ENCODE results near the gene GREB1.

The GREB1 gene

DNA sequence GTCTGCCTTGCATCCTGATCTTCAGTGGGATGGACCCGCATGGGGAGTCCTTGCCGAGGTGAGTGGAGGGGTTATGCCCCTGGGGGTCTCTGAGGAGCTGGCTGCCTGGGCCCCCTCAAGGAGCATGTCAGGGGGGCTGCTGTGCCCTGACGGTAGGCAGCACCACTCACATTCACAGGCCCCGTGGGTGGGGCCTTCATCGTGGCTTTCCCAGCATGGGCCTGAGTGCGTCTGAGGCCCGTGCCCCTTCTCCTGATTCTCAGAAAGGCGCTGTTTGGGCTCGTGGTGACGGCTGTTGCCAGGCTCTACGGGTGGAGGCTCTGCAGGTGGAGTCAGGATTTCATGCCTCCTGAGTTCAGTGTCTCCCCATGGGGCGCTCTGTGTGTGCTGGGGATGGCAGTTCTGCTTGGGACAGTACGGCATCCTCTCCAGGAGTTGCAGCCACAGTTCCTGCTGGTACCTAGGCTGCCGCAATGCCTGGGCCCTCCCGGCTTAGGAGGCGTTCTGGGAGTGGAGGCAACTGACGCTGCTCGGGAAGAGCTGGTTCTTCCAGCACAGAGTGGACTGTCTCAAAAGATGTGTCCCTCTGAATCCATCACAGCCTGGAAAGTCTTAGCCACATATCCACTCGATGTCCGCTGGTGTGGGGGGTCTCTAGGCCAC is 78.8 kb downstream of the GREB1 start:
- no peak for DNase-seq (ENCODE audit: low read depth)

DNA sequence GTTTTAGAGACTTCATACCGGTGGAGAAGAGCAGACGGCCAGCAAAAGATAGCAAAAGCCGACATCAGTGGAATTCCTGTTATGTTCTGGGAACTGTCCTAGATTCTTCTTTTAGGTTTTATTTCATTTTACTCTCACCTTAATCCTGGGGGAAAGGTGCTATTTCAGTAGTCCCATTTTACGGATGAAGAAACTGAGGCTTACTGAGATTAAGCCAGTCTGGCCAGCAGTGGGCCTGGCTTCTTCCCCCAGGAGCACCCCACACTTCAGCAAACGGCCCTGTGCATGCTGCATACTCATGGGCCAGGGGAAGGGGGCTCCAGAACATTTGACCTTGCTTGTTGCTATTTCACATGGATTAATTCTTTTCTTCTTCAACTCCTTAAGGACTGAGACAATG is 79.5 kb downstream of the GREB1 start:
- DNase-seq (ENCODE audit: low read depth) = no peak

DNA sequence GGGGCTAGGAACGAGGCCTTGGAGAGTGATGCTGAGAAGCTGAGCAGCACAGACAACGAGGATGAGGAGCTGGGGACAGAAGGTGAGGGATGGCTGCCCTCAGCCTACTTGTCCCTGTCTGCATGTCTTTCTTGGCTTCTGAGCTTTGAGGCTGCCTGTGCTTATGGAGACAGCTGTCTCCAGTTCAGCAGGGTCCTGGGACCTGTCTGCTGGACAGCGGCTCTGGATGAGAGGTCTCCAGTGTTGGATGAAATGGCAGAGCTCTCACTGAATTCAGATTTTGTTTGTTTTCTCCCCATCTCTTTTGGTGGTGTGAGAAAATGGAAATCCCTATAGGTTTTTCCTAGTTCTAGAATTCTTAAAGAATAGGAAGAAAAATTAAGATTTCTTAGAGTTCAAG is 81.4 kb downstream of the GREB1 start:
- no peak for DNase-seq (ENCODE audit: low read depth)

DNA sequence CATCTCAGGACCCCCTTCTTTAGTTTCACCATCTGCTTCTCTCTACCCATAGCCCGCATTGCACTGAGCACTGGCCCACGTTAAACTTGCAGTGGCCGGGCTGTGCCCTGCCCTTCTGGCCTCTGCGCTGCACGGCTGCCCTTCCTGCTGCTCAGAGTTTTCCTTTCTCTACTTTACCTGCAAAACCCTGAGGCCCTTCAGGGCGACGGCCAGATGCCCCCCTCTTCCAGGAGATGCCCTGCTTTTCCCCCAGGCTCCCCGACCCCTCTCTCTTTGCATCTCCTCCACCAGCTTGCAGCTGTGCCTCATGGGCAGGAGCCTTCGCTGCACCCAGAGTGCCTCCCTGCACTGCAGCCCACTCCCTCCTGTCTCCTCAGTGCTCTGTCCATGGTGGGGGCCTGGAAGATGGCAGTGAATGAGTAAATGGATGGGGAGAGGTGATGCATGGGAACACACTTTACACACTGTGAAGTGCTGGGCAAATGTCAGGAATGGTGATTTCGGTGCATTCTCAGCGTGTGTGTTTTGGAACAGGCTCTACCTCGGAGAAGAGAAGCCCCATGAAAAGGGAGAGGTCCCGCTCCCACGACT is 82.3 kb downstream of the GREB1 start:
- DNase-seq (ENCODE audit: low read depth) = no peak

DNA sequence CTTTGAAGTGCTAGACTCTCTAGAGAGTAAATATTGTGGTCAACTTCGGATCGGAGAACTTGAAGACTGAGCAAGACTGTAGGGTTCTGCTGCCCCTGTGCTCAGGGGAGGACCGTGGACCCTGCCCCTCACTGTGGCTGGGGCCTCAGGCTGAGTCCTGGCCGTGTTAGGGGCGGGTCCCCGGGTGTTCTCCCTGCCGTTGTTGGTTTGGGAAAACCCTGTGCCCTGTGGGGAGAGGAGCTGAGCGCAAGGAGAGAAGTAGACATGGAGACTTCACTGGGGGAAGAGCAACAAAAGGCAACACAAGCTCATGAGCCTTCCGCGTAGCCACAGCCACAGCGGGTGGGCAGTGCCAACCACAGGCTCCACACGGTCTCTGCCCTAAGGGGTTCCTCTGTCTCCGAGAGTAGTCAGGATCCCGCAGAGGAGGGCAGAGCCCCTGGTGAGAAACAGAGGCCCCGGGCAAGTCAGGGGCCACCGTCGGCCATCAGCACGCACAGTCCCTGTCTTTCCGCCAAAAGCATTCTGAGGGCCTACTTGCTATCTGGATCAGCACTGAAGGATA is 83.1 kb downstream of the GREB1 start:
- DNase-seq (ENCODE audit: low read depth) = no peak

DNA sequence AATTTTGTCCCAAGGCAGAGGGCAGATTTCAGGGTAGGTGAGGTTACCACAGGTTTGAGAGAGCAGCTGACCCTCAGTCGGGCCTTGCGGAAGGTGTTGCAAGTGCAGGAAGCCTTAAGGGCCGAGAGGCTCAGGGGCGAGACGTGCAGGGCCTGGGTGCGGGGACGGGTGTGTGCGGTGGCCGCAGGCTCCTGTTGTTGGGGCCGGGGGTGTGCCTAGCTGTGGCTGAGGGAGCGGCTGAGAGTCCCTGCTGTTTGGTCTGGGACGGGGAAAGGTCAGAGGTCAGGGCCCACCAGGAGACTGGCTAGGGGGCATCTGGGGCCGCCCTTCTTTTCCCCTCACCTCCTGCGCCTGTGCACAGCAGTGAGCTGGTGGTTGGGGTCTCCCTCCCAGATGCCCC is 83.7 kb downstream of the GREB1 start:
- DNase-seq (ENCODE audit: low read depth) = no peak

DNA sequence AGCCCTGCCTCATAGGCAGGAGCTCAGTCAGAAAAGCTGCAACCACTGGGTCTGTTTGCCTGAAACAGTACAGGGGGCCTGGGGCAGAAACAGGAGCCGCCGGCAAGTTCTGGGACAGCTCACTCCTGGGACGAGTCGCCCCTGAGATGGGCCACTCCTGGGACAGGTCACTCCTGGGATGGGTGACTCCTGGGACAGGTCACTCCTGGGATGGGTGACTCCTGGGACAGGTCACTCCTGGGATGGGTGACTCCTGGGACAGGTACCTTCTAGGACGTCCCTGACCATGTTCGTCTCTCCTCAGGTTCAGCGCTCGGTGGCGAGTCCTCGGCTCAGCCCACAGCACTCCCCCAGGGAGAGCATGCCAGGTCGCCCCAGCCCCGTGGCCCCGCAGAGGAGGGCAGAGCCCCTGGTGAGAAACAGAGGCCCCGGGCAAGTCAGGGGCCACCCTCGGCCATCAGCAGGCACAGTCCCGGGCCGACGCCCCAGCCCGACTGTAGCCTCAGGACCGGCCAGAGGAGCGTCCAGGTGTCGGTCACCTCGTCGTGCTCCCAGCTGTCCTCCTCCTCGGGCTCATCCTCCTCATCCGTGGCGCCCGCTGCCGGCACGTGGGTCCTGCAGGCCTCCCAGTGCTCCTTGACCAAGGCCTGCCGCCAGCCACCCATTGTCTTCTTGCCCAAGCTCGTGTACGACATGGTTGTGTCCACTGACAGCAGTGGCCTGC is 84.3 kb downstream of the GREB1 start:
- no peak for DNase-seq (ENCODE audit: low read depth)

DNA sequence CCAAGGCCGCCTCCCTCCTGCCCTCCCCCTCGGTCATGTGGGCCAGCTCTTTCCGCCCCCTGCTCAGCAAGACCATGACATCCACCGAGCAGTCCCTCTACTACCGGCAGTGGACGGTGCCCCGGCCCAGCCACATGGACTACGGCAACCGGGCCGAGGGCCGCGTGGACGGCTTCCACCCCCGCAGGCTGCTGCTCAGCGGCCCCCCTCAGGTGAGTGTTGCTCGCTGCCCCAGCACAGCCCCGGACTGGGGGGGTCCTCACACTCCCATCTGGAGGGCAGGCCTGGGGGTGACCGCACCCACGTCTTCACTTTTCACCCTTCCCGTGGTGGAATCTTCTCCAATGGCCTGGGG is 84.8 kb downstream of the GREB1 start:
- no peak for DNase-seq (ENCODE audit: low read depth)

DNA sequence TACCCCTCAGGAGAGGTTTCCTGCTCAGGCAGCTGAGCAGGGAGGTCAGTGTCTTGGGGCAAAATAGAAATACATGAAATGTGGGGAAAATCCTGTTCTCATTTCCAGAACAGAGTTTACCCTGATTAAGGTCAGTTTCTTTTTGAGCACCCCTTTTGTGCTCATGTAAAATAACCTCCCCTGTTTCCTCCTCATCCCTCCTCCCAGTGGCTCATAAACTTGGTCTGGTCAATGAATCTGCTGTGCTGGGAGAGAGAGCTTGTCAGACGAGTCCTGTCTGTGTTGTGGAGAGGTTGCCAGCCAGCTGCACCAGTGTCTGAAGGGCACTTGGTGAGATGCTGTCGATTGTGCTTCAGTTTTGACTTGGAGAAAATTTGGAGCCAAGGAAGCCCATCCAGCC is 87.6 kb downstream of the GREB1 start:
- DNase-seq (ENCODE audit: low read depth) = no peak

DNA sequence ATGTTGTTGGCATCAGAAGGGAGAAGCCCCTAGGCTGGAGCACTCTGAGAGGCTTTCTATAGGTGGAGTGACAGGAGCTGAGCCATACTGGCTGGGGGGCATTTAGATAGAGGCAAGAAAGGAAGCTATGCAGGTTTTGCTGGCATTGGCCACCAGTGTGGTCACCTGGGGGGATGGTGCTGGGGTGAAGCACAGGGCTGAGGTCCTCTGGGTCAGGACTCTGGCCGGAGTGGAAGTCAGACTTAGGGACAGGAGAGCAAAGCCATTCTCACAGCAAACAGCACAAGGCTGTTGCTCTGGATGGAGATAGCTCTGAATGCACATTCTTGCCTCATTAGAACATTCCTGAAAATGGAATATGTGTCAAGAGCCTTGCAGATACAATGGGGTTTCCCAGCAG is 88.8 kb downstream of the GREB1 start:
- DNase-seq (ENCODE audit: low read depth) = peak; percentile 7

DNA sequence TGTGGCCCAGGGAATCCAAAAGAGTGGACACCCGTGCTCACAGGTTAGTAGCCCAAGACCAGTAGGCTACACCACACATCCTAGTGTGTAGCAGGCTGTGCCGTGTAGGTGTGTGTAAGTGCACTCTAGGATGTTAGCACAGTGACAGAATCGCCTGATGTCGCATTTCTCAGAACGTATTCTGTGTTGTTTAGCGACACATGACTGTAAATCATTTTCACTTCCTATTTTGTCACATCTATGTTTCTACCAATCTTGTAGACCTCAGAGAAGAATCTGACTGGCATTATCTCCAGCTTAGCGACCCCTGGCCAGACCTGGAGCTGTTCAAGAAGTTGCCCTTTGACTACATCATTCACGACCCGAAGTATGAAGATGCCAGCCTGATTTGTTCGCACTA is 91.0 kb downstream of the GREB1 start:
- DNase-seq (ENCODE audit: low read depth) = no peak

DNA sequence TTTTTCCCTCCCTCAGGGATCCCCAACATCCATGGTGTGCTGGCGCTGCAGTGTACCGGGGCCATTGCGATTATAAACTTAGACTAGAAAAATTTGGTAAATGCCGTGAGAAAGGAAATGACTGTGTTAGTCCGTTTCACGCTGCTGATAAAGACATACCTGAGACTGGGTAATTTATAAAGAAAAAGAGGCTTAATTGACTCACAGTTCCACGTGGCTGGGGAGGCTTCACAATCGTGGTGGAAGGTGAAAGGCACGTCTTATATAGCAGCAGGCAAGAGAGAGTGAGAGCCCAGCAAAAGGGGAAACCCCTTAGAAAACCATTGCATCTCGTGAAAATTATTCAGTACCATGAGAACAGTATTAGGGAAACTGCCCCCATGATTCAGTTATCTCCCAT is 91.8 kb downstream of the GREB1 start:
- DNase-seq (ENCODE audit: low read depth) = no peak

DNA sequence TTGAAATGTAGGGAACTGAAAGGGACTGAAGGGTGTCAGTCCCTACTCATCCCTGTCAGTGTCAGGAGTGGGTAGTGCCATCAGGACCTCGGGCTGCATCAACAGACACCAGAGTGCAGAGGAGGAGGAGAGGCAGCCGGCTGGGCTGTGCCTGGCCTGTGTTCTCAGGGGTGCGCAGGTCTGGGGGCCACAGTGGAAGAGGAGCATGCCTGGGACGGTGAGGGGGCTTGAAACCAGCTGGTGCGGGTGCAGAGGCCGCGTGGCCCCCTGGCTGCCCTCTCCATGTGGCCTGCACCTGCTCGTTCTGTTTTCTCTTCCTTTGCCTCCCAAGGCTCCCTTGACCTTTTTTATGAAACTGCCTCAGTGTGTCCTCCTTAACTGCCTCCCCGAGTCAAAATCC is 94.8 kb downstream of the GREB1 start:
- DNase-seq (ENCODE audit: low read depth) = no peak

DNA sequence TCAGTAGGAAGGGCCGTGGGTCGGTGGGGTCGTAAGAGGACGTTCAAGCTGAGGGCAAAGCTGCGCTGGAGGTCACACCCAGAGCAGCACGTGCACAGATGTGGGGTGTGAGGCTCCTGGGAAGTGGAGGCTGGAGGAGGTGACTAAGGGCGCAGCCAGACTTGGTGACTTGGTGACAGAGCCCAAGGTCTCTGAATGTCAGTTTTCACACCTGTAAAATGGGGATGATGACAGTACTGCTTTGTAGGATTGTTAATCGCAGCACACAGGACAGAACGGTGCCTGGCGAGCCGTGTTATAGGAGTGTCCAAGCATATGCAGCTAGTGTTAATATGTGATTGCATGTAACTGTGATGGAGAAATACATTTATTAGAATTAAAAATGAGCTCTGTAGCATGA is 95.4 kb downstream of the GREB1 start:
- no peak for DNase-seq (ENCODE audit: low read depth)

DNA sequence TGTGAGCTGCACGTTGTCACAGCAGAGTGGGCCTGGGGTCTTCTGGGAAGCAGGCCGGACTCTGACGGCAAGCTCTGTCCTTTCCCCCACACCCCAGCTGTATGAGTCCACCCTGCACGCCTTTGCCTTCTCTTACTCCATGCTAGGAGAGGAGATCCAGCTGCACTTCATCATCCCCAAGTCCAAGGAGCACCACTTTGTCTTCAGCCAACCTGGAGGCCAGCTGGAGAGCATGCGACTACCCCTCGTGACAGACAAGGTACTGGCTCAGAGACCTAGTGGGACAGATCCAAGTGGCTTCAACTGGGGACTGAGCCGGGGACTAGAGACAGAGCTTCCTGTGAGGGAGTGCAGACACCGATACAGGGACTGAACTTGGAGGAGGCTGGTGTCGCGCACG is 96.0 kb downstream of the GREB1 start:
- no peak for DNase-seq (ENCODE audit: low read depth)

DNA sequence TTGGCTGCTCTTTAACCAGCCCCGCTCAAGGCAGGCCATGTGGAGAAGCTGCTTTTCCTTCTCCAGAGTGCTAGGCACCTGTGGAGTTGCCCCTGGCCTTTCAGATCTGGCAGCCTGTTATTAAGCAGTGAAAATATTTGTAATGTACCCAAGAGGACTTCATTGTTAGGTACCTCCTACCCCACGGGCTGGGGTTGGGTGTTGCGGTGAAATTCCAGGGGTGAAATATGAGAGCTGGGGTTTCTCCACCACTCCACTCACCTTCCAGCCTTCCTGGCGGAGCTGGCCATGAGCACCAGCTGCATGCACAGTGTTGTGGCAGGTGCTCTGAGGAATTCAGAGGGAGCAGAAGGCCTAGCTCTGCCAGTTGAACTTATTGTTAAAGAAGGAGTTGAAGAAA is 97.0 kb downstream of the GREB1 start:
- DNase-seq (ENCODE audit: low read depth) = no peak

DNA sequence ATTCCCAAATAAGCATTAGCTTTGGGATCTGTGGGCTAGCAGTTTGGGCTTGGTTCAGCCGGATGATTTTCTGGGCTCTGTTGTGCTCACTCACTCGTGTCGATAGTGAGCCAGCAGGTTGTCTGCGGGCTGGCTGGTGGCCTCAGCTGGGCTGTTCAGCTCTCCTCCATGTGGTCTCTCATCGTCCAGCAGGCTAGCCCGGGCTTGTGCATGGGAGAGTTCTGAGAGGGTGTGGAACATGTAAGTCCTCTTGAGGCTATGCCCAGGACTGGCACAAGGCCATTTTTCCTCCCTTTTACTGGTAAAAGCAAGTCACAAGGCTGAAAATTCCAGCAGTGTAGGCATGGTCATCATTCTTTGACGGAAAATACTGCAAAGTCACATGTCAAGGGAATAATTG is 97.6 kb downstream of the GREB1 start:
- no peak for DNase-seq (ENCODE audit: low read depth)

DNA sequence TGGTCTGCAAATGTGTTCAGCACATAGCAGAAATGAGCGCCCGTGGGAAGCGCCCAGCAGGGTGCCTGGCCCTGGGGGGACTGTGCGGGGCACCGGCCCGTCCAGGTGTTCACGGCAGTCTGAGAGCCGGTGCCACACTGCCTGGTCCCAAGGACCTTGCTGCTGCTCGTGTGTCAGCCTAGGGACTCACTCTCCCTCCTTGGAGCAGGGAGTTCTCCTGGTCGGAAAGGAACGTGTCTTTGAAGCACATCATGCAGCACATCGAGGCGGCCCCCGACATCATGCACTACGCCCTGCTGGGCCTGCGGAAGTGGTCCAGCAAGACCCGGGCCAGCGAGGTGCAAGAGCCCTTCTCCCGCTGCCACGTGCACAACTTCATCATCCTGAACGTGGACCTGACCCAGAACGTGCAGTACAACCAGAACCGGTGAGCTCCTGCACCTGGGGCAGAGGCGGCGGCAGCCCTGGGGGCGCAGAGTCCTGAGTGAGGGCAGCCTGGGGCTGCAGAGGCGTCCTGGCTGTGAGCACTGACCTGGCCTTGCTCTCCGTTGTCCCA is 100.2 kb downstream of the GREB1 start:
- DNase-seq (ENCODE audit: low read depth) = no peak

DNA sequence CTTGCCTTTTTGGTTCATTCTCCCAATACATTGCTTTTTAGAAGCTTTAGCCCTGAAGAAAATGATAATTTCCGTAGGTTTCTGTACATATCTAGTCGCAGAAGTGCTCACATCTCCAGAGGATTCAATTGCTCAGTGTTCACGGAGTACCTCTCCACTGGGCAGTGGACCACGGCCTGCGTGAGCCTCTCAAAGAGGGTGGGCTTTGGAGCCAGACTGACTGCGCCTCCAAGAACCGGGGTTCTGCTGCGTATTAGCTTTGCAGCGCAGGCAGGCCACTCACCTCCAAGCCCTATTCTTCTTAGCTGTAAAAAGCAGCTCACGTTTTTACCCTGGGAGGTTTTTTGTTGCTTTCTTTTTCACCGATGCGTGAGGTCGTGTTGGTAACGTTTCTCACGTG is 100.7 kb downstream of the GREB1 start:
- DNase-seq (ENCODE audit: low read depth) = no peak

DNA sequence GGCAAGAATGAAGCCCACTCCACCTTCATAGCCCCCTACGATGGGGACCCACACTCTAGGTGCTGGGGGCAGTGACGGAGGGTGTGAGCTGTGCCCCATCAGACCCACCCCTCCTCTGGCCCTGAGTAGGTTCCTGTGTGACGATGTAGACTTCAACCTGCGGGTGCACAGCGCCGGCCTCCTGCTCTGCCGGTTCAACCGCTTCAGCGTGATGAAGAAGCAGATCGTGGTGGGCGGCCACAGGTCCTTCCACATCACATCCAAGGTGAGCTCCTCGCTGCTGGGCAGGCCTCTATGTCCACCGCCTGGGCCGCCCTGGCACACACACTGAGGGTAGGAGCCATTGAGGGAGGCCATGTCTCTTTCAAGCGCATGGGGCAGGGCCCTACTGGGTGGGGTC is 101.3 kb downstream of the GREB1 start:
- DNase-seq (ENCODE audit: low read depth) = no peak

DNA sequence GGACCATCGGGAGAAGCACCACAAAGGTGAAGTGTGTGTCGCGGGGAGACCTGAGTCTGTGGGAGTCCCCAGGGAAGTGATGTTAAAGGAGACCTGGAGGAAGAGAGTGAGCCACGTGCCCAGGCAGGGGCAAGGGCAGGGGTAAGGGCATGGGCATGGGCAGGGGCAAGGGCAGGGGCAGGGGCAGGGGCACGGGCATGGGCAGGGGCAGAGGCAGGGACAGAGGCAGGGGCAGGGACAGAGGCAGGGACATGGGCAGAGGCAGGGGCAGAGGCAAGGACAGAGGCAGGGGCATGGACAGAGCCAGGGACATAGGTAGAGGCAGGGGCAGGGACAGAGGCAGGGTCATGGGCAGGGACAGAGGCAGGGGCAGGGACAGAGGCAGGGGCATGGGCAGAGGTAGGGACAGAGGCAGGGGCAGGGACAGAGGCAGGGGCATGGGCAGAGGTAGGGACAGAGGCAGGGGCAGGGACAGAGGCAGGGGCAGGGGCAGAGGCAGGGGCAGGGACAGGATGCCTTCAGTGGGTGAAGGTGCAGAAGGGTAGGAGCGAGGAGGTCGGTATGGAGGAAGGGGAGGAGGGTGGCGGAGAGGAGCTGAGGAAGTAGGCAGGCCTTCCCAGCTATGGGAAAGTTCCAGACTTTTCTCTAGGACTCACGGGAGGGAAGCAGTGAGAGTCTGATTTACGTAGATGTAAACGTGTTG is 102.9 kb downstream of the GREB1 start:
- DNase-seq (ENCODE audit: low read depth) = no peak

DNA sequence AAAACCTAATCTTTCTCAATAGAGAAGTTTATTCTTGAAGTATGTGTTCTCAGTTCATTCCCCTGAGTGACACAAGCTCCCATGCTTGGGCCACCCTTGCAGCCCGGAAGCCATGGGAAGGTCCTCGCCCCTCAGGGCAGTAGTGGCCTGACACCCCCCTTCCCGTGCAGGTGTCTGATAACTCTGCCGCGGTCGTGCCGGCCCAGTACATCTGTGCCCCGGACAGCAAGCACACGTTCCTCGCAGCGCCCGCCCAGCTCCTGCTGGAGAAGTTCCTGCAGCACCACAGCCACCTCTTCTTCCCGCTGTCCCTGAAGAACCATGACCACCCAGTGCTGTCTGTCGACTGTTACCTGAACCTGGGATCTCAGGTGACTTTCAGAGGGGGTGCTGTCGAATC is 103.7 kb downstream of the GREB1 start:
- DNase-seq (ENCODE audit: low read depth) = no peak

DNA sequence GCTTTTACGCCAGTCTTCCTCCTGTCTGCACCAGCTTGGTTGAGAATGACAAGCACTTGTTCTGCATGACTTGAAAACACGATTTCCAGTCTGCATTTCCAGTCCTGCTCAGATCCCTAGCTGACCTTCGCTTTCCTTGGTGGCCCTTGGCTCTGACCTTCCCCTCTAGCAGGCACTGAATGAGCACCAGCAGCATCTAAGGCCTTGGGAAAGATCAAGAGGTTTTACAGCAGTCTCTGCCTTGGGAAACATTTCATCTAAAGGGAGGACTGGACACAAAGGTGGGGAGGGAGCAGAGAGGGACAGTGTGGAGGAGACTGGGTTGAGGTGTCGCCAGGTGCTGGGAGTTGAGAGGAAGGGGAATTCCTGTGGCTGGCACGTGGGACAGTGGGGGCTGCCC is 105.7 kb downstream of the GREB1 start:
- no peak for DNase-seq (ENCODE audit: low read depth)

Data from amniotic epithelial cell (primary cell).